ENCODE results near the gene SLC5A3. TPM values are rescaled to one million over a fixed set of nuclear protein-coding genes. Genes with fewer than 3 reads are reported as not detected.

The SLC5A3 gene
- total RNA-seq, 1 experiment from 2014 or later: 8.8 TPM

DNA sequence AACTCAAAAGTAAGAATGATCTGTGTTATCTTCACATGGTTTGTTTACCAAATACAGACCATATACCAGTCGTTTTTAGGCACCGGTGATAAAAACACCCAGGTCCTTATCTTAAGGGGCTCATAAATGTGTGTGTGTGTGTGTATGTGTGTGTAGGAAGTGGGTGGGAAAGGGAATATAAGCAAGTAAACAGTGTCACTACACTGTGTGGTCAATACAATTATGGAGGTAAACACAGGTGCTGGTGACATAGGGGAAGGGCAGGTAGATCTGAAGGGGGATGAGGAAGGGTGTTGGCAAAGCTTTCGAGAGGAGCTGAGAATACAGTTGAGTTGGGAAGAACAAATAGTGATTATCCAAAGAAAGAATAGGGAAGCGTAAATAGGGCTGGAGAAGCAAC is 19.1 kb upstream of the SLC5A3 start:
- intact Hi-C loops (cut with micrococcal nuclease; ENCODE audit: unreplicated experiment): no loop called here
- no peaks in the 10 kb centered on the region for H3K36me3 ChIP-seq (ENCODE audit: low read depth)
- no peak for DNase-seq
- H3K4me3 ChIP-seq: no peak overlapping the region
- no peaks in the 10 kb centered on the region for H3K9me3 ChIP-seq (ENCODE audit: insufficient read depth, low read depth)
- no peaks in the 10 kb centered on the region for H3K9me2 ChIP-seq (ENCODE audit: insufficient read depth)
- CTCF ChIA-PET: no interaction called here
- no peak overlapping the region for H3K27ac ChIP-seq
- TF ChIP-seq, protein P1, sequence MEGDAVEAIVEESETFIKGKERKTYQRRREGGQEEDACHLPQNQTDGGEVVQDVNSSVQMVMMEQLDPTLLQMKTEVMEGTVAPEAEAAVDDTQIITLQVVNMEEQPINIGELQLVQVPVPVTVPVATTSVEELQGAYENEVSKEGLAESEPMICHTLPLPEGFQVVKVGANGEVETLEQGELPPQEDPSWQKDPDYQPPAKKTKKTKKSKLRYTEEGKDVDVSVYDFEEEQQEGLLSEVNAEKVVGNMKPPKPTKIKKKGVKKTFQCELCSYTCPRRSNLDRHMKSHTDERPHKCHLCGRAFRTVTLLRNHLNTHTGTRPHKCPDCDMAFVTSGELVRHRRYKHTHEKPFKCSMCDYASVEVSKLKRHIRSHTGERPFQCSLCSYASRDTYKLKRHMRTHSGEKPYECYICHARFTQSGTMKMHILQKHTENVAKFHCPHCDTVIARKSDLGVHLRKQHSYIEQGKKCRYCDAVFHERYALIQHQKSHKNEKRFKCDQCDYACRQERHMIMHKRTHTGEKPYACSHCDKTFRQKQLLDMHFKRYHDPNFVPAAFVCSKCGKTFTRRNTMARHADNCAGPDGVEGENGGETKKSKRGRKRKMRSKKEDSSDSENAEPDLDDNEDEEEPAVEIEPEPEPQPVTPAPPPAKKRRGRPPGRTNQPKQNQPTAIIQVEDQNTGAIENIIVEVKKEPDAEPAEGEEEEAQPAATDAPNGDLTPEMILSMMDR (conservative IDR thresholded peaks at IDR 0.05): no peak
- no peak for TF ChIP-seq EZH2 (IDR thresholded peaks at IDR 0.05; ENCODE audit: low read depth)
- no TSS peak for BruUV-seq (replicated peaks)
- H3K4me2 ChIP-seq: no peak overlapping the region
- H3K79me2 ChIP-seq (ENCODE audit: low read depth): no peaks in the 10 kb centered on the region
- H3K27me3 ChIP-seq (ENCODE audit: insufficient read depth, low read depth): no peaks in the 10 kb centered on the region
- no peaks in the 10 kb centered on the region for H3F3A ChIP-seq (ENCODE audit: insufficient read depth, low read depth)
- POLR2A ChIA-PET (ENCODE audit: unreplicated experiment): interaction anchor here (0.6 kb wide), 1 partner anchor 131 kb away, joined by 3 read pairs; no protein-coding TSS in a partner anchor
- H2AFZ ChIP-seq: no peak overlapping the region
- H4K20me1 ChIP-seq (ENCODE audit: insufficient read depth): no peaks in the 10 kb centered on the region
- H3K4me1 ChIP-seq (replicated peaks; ENCODE audit: insufficient read depth): no peaks in the 10 kb centered on the region

DNA sequence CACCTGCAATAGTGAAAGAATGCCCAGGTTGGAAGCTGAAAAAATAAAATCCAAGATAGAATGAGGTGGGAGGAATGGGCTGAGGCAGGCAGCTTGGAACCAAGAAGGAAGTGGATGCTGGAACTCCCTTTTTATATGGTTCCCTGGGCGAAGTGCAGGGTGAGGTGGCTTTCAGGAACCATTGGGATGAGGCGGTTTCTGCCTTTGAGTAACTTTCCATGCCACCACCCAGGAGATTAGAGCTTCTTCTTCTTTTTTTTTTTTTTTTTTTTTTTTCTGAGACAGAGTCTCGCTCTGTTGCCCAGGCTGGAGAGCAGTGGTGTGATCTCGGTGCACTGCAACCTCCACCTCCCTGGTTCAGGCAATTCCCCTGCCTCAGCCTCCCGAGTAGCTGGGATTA is 17.8 kb upstream of the SLC5A3 start:
- Histone ChIP-seq H3K36me3 (ENCODE audit: low read depth) (no peaks in the 10 kb centered on the region), H3K27ac (no peak overlapping the region), H3K9me3 (ENCODE audit: insufficient read depth, low read depth) (no peaks in the 10 kb centered on the region), H3F3A (ENCODE audit: insufficient read depth, low read depth) (no peaks in the 10 kb centered on the region), H3K79me2 (ENCODE audit: low read depth) (no peaks in the 10 kb centered on the region), H3K4me1 (replicated peaks; ENCODE audit: insufficient read depth) (no peaks in the 10 kb centered on the region), H3K4me3 (no peak overlapping the region), H3K4me2 (no peak overlapping the region), H3K27me3 (ENCODE audit: insufficient read depth, low read depth) (no peaks in the 10 kb centered on the region), H2AFZ (no peak overlapping the region), H4K20me1 (ENCODE audit: insufficient read depth) (no peaks in the 10 kb centered on the region), H3K9me2 (ENCODE audit: insufficient read depth) (no peaks in the 10 kb centered on the region)
- ChIA-PET CTCF (interaction anchor here (0.6 to 0.7 kb wide), 2 partner anchors 124 to 152 kb away, joined by 5 to 7 read pairs; no protein-coding TSS in a partner anchor), POLR2A (ENCODE audit: unreplicated experiment) (no interaction called here)
- intact Hi-C loops (cut with micrococcal nuclease; ENCODE audit: unreplicated experiment): no loop called here
- TF ChIP-seq, protein P1 (conservative IDR thresholded peaks at IDR 0.05): no peak
- TF ChIP-seq EZH2 (IDR thresholded peaks at IDR 0.05; ENCODE audit: low read depth): no peak
- BruUV-seq (replicated peaks): no TSS peak
- no peak for DNase-seq

- CTCF ChIA-PET: no interaction called here
- no peaks in the 10 kb centered on the region for H3K36me3 ChIP-seq (ENCODE audit: low read depth)
- TF ChIP-seq, protein P1 (conservative IDR thresholded peaks at IDR 0.05): no peak
- TF ChIP-seq EZH2 (IDR thresholded peaks at IDR 0.05; ENCODE audit: low read depth): no peak
Observed at GRCh38 chr21:34061983-34062382, 11.4 kb upstream of the SLC5A3 start.

More at GRCh38 chr21:34061983-34062382, 11.4 kb upstream of the SLC5A3 start:
- H3K79me2 ChIP-seq (ENCODE audit: low read depth): no peaks in the 10 kb centered on the region
- H3K4me1 ChIP-seq (replicated peaks; ENCODE audit: insufficient read depth): no peaks in the 10 kb centered on the region
- BruUV-seq (replicated peaks): no TSS peak
- intact Hi-C loops (cut with micrococcal nuclease; ENCODE audit: unreplicated experiment): no loop called here
- no peak overlapping the region for H3K4me3 ChIP-seq
- DNase-seq: no peak
- no peak overlapping the region for H3K27ac ChIP-seq
- H3K9me3 ChIP-seq (ENCODE audit: insufficient read depth, low read depth): no peaks in the 10 kb centered on the region
- no peak overlapping the region for H2AFZ ChIP-seq
- no peaks in the 10 kb centered on the region for H4K20me1 ChIP-seq (ENCODE audit: insufficient read depth)
- H3K4me2 ChIP-seq: no peak overlapping the region
- no peaks in the 10 kb centered on the region for H3K9me2 ChIP-seq (ENCODE audit: insufficient read depth)
- no peaks in the 10 kb centered on the region for H3F3A ChIP-seq (ENCODE audit: insufficient read depth, low read depth)
- peaks cover 15% of the 10 kb centered on the region; the same call in 1 of the 2 replicates for H3K27me3 ChIP-seq (ENCODE audit: insufficient read depth, low read depth)
- POLR2A ChIA-PET (ENCODE audit: unreplicated experiment): no interaction called here
